Body of pancreas (tissue), 4 donors: ENCODE measurements around the gene RASGRP4.

Experiments used
- POLR2A ChIP-seq, 3 donors: fragments of 450-650 bp; IDR thresholded peaks; one replicate each; pipeline ENCODE4 v1.6.1; 2016; ENCODE audit warnings: antibody characterized with exemption in 3 of 3, mild to moderate bottlenecking in 2 of 3
- TF ChIP-seq, protein P1 (sequence below), 7 experiments: fragments of 450-650 bp in 4 of 7; fragments of 200-600 bp in 3 of 7; sonication (generic) in 3 of 7; IDR thresholded peaks; one replicate each; pipeline ENCODE4 v1.5.1; 2016 to 2019; ENCODE audit warnings: antibody characterized with exemption in 7 of 7

DNA sequence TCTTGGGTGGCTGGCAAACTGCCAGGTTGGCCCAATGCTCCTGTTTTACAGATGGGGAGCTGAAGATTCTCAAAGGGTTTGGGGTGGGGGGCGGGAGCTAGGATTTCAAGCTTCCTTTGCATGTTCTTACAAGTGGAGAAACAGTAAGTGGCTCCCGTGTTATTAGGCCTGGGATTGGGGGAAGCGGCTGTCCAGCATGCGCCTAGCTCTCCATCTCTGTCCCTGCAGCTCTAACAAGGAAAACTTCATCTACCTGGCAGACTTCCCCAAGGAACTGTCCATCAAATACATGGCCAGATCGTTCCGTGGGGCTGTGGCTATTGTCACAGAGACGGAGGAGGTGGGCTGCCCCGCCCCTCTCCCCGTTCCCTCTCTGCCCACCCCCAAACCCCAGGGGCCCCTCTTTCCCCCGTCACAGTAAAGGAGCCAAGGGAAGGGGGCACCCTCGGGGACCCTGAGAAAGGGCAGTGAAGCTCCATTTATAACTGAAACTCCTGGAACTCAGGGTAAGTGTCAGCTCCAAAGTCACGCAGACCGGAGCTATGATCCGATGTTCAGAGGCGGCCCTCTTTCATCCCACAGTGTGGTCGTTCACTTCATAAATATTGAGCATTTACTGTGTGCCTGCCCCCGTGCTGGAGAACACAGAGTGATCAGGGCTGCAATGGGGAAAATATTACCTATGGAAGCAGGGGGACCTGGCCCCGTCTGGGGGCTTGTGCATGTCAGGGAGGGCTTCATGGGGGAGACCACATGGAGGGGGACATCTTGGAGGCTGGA is 66.6 kb downstream of the RASGRP4 start:
- TF ChIP-seq POLR2A (IDR thresholded peaks at IDR 0.05), result no peak
- TF ChIP-seq, protein P1, sequence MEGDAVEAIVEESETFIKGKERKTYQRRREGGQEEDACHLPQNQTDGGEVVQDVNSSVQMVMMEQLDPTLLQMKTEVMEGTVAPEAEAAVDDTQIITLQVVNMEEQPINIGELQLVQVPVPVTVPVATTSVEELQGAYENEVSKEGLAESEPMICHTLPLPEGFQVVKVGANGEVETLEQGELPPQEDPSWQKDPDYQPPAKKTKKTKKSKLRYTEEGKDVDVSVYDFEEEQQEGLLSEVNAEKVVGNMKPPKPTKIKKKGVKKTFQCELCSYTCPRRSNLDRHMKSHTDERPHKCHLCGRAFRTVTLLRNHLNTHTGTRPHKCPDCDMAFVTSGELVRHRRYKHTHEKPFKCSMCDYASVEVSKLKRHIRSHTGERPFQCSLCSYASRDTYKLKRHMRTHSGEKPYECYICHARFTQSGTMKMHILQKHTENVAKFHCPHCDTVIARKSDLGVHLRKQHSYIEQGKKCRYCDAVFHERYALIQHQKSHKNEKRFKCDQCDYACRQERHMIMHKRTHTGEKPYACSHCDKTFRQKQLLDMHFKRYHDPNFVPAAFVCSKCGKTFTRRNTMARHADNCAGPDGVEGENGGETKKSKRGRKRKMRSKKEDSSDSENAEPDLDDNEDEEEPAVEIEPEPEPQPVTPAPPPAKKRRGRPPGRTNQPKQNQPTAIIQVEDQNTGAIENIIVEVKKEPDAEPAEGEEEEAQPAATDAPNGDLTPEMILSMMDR (IDR thresholded peaks at IDR 0.05), result no peak
